ENCODE results near the gene ACSM3. TPM values are rescaled to one million over a fixed set of nuclear protein-coding genes. Genes with fewer than 3 reads are reported as not detected.

Gene ACSM3
- total and polyA plus RNA-seq, 9 of the 15 experiments (the other 6 are each of a cell fraction or from before 2014, with no cell fraction given) = 112 to 420 (median 182) TPM

GRCh38 chr16:20744922-20745440 lies 18.8 kb upstream of the ACSM3 start (continued):
- TF ChIP-seq MGA (IDR thresholded peaks at IDR 0.05) (peak; percentile 59), NRF1 (conservative IDR thresholded peaks at IDR 0.05 in 1 of 2, IDR thresholded peaks at IDR 0.05 in 1 of 2) (no peak), ZBTB33 (CRISPR knock-in tag; IDR thresholded peaks at IDR 0.05) (no peak), RNF219 (CRISPR knock-in tag; IDR thresholded peaks at IDR 0.05) (no peak), CEBPB (tag; IDR thresholded peaks at IDR 0.05) (no peak), STAT5A (IDR thresholded peaks at IDR 0.05; ENCODE audit: borderline replicate concordance, low read length) (peak; percentile 57), ZNF3 (CRISPR knock-in tag; IDR thresholded peaks at IDR 0.05) (no peak), HIVEP1 (CRISPR knock-in tag; IDR thresholded peaks at IDR 0.05) (0 out of 2 replicates have a peak, but pooled peaks have one; percentile 15), TEAD2 (tag; IDR thresholded peaks at IDR 0.05) (no peak), CHCHD3 (CRISPR knock-in tag; IDR thresholded peaks at IDR 0.05) (no peak), MEIS2 (IDR thresholded peaks at IDR 0.05; ENCODE audit: partially characterized antibody) (peak; percentile 67), KLF6 (CRISPR knock-in tag; IDR thresholded peaks at IDR 0.05; ENCODE audit: borderline replicate concordance) (peak; percentile 9; the same call in 1 of the 2 replicates)

Data from K562 (cell line).